ENCODE measurements around the gene STMP1.

The STMP1 gene

GRCh38 chr7:135693558-135693957 is 31.2 kb downstream of the STMP1 start:
- ATAC-seq (replicated peaks) (no peak), DNase-seq (no peak)
- Mint-ChIP-seq H3K27ac (no peak overlapping the region), H3K4me3 (no peak overlapping the region), H3K9me3 (no peaks in the 10 kb centered on the region), H3K27me3 (no peaks in the 10 kb centered on the region), H3K36me3 (peaks cover 20 to 28% of the 10 kb centered on the region in 2 donors), H3K4me1 (no peaks in the 10 kb centered on the region)

- no peaks in the 10 kb centered on the region for H3K27me3 Mint-ChIP-seq
- no peaks in the 10 kb centered on the region for H3K9me3 Mint-ChIP-seq
- ATAC-seq (replicated peaks) = no peak
- H3K36me3 Mint-ChIP-seq = peaks cover 18 to 22% of the 10 kb centered on the region in 2 donors
- no peak overlapping the region for H3K4me3 Mint-ChIP-seq
- no peak for DNase-seq
- H3K27ac Mint-ChIP-seq = no peak overlapping the region
- H3K4me1 Mint-ChIP-seq = no peaks in the 10 kb centered on the region
Observed at GRCh38 chr7:135697276-135698049, 35.1 kb downstream of the STMP1 start.

- H3K27me3 Mint-ChIP-seq = no peaks in the 10 kb centered on the region
- H3K36me3 Mint-ChIP-seq = peaks cover 7 to 14% of the 10 kb centered on the region in 2 donors
- no peak overlapping the region for H3K4me3 Mint-ChIP-seq
- ATAC-seq (replicated peaks) = no peak
- peaks cover 0 to 2% of the 10 kb centered on the region in 2 donors for H3K4me1 Mint-ChIP-seq
- H3K9me3 Mint-ChIP-seq = no peaks in the 10 kb centered on the region
- DNase-seq = no peak
- H3K27ac Mint-ChIP-seq = no peak overlapping the region
Observed at GRCh38 chr7:135704074-135704473, 41.8 kb downstream of the STMP1 start.

GRCh38 chr7:135704698-135705097 is 42.4 kb downstream of the STMP1 start:
- no peak for ATAC-seq (replicated peaks)
- Mint-ChIP-seq H3K27ac (no peak overlapping the region), H3K4me1 (peaks cover 0 to 2% of the 10 kb centered on the region in 2 donors), H3K36me3 (peaks cover 7 to 11% of the 10 kb centered on the region in 2 donors), H3K9me3 (no peaks in the 10 kb centered on the region), H3K27me3 (no peaks in the 10 kb centered on the region), H3K4me3 (no peak overlapping the region)
- DNase-seq = no peak

- no peak overlapping the region for H3K27ac Mint-ChIP-seq
- DNase-seq = no peak
- no peak for ATAC-seq (replicated peaks)
- H3K9me3 Mint-ChIP-seq = no peaks in the 10 kb centered on the region
- H3K4me3 Mint-ChIP-seq = no peak overlapping the region
- peaks cover 0 to 2% of the 10 kb centered on the region in 2 donors for H3K4me1 Mint-ChIP-seq
- no peaks in the 10 kb centered on the region for H3K27me3 Mint-ChIP-seq
- H3K36me3 Mint-ChIP-seq = peaks cover 2 to 7% of the 10 kb centered on the region in 2 donors
Observed at GRCh38 chr7:135706038-135706742, 43.9 kb downstream of the STMP1 start.

GRCh38 chr7:135706858-135707569 is 44.7 kb downstream of the STMP1 start:
- DNase-seq (no peak), ATAC-seq (replicated peaks) (no peak)
- H3K9me3 Mint-ChIP-seq = no peaks in the 10 kb centered on the region
- H3K27me3 Mint-ChIP-seq = no peaks in the 10 kb centered on the region
- no peak overlapping the region for H3K4me3 Mint-ChIP-seq
- H3K27ac Mint-ChIP-seq = no peak overlapping the region
- H3K4me1 Mint-ChIP-seq = peaks cover 0 to 2% of the 10 kb centered on the region in 2 donors
- peaks cover 0 to 7% of the 10 kb centered on the region in 2 donors for H3K36me3 Mint-ChIP-seq

GRCh38 chr7:135707570-135707966 is 45.3 kb downstream of the STMP1 start:
- Mint-ChIP-seq H3K4me1 (peaks cover 0 to 2% of the 10 kb centered on the region in 2 donors), H3K27me3 (no peaks in the 10 kb centered on the region), H3K4me3 (no peak overlapping the region), H3K36me3 (peaks cover 0 to 7% of the 10 kb centered on the region in 2 donors), H3K27ac (no peak overlapping the region), H3K9me3 (no peaks in the 10 kb centered on the region)
- DNase-seq (no peak), ATAC-seq (replicated peaks) (no peak)

GRCh38 chr7:135708041-135708440 is 45.7 kb downstream of the STMP1 start:
- H3K4me3 Mint-ChIP-seq = no peak overlapping the region
- H3K9me3 Mint-ChIP-seq = no peaks in the 10 kb centered on the region
- no peaks in the 10 kb centered on the region for H3K27me3 Mint-ChIP-seq
- peaks cover 0 to 5% of the 10 kb centered on the region in 2 donors for H3K36me3 Mint-ChIP-seq
- H3K27ac Mint-ChIP-seq = no peak overlapping the region
- H3K4me1 Mint-ChIP-seq = peaks cover 0 to 2% of the 10 kb centered on the region in 2 donors
- no peak for DNase-seq
- ATAC-seq (replicated peaks) = no peak

- H3K9me3 Mint-ChIP-seq = no peaks in the 10 kb centered on the region
- H3K27me3 Mint-ChIP-seq = no peaks in the 10 kb centered on the region
- H3K4me3 Mint-ChIP-seq = no peak overlapping the region
- ATAC-seq (replicated peaks) (no peak), DNase-seq (no peak)
- H3K4me1 Mint-ChIP-seq = no peaks in the 10 kb centered on the region
- H3K36me3 Mint-ChIP-seq = peaks cover 0 to 4% of the 10 kb centered on the region in 2 donors
- no peak overlapping the region for H3K27ac Mint-ChIP-seq
Observed at GRCh38 chr7:135709508-135709907, 47.2 kb downstream of the STMP1 start.

GRCh38 chr7:135710417-135711138 is 48.3 kb downstream of the STMP1 start:
- Mint-ChIP-seq H3K36me3 (peaks cover 0 to 3% of the 10 kb centered on the region in 2 donors), H3K4me3 (no peak overlapping the region), H3K27me3 (no peaks in the 10 kb centered on the region), H3K27ac (no peak overlapping the region), H3K4me1 (no peaks in the 10 kb centered on the region), H3K9me3 (no peaks in the 10 kb centered on the region)
- DNase-seq (no peak), ATAC-seq (replicated peaks) (no peak)

- no peak overlapping the region for H3K27ac Mint-ChIP-seq
- H3K36me3 Mint-ChIP-seq = no peaks in the 10 kb centered on the region
Observed at GRCh38 chr7:135711139-135711469, 48.8 kb downstream of the STMP1 start.

GRCh38 chr7:135712182-135712782 is 50.0 kb downstream of the STMP1 start:
- ATAC-seq (replicated peaks) (no peak), DNase-seq (no peak)
- H3K27ac Mint-ChIP-seq = no peak overlapping the region
- H3K4me3 Mint-ChIP-seq = no peak overlapping the region
- H3K9me3 Mint-ChIP-seq = no peaks in the 10 kb centered on the region
- no peaks in the 10 kb centered on the region for H3K36me3 Mint-ChIP-seq
- no peaks in the 10 kb centered on the region for H3K4me1 Mint-ChIP-seq
- H3K27me3 Mint-ChIP-seq = no peaks in the 10 kb centered on the region

More at GRCh38 chr7:135711139-135711469, 48.8 kb downstream of the STMP1 start:
- no peaks in the 10 kb centered on the region for H3K9me3 Mint-ChIP-seq
- no peak overlapping the region for H3K4me3 Mint-ChIP-seq
- ATAC-seq (replicated peaks) (no peak), DNase-seq (no peak)
- H3K4me1 Mint-ChIP-seq = no peaks in the 10 kb centered on the region
- H3K27me3 Mint-ChIP-seq = no peaks in the 10 kb centered on the region

GRCh38 chr7:135712796-135713195 is 50.5 kb downstream of the STMP1 start:
- Mint-ChIP-seq H3K27me3 (no peaks in the 10 kb centered on the region), H3K4me3 (no peak overlapping the region), H3K27ac (no peak overlapping the region), H3K36me3 (no peaks in the 10 kb centered on the region), H3K4me1 (no peaks in the 10 kb centered on the region), H3K9me3 (no peaks in the 10 kb centered on the region)
- no peak for DNase-seq
- ATAC-seq (replicated peaks) = no peak
